ENCODE results near the gene EGR4.

DNA sequence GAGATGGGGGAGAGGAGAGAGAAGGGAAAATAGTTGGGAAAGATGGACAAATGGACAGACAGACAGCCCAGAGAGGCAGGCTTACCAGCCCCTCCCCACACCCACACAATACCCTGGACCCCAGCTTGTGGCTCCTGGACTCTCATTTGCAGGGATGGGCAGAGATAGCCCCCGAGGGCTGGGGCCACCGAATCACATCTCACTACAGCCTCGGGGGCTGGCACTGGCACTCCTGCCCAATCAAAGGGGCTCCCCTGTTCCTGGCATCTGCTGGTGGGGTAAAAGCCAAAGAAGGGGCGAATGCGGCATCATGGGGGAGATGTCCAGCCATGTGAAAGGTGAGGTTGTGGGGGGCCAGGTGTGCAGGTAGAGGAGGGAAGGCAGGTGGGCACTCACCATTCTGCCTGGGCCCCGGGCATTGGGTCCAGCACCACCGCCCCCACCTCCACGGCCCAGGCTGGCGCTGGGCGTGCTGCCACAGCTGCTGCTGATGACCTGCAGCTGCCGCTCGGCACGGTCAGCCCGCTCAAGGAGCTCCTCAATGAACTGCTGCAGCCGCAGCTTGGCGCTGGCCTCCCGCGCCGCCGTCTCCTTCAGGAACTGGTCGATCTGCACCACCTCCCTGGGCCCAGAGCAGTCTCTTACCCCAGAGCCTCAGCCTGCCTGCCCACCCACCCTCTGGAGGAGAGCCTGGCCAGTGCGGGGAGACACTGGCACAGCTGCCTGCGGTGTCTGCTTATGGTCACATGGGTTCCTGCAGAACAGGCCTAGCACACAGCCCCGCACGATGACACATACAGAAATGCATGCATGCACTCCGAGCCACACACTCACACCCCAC, 27.1 kb downstream of the EGR4 start:
- TF ChIP-seq CTCF (IDR thresholded peaks at IDR 0.05; ENCODE audit: low read depth, low read length, poor library complexity, severe bottlenecking) (no peak), EZH2phosphoT487 (IDR thresholded peaks at IDR 0.05; ENCODE audit: borderline replicate concordance, low read length) (no peak)
